ENCODE measurements around the gene COL5A3. TPM values are rescaled to one million over a fixed set of nuclear protein-coding genes. Genes with fewer than 3 reads are reported as not detected.

The COL5A3 gene
- 0.92 TPM for polyA plus RNA-seq (2013, experiment 1 of 2)
- polyA plus RNA-seq (2013, experiment 2 of 2), result 0.71 TPM

- no peak within 1 kb of the TSS for H3K27ac ChIP-seq (ENCODE audit: low read depth, low read length, severe bottlenecking)
These were observed at the start of gene COL5A3 for GRCh38 chr19:10010247-10010691. COL5A3 (minus strand) TSS chr19:10010504; CDS start chr19:10010385, 119 bp downstream.

GRCh38 chr19:10052602-10053360, 42.5 kb upstream of the COL5A3 start:
- 78% methylated on average over 14 to 16 of the region's 21 CpGs for WGBS, 2 experiments (ENCODE audit: insufficient coverage in 2 of 2)
- no peak overlapping the region for H3K4me3 ChIP-seq (ENCODE audit: extremely low read depth, insufficient read depth, low read length, poor library complexity, severe bottlenecking)
- no peaks in the 10 kb centered on the region for H3K9me3 ChIP-seq (ENCODE audit: control insufficient read depth, low read length)
- no peaks in the 10 kb centered on the region for H3K4me1 ChIP-seq (ENCODE audit: control insufficient read depth, insufficient read depth, low read length, poor library complexity, severe bottlenecking)
- no peaks in the 10 kb centered on the region for H3K36me3 ChIP-seq (ENCODE audit: control insufficient read depth, insufficient read depth, low read length)
- H3K27ac ChIP-seq (ENCODE audit: low read depth, low read length, severe bottlenecking), result no peak overlapping the region

More at GRCh38 chr19:10010247-10010691, at the start of gene COL5A3:
- no peaks in the 10 kb centered on the region for H3K9me3 ChIP-seq (ENCODE audit: control insufficient read depth, low read length)
- no peaks in the 10 kb centered on the region for H3K36me3 ChIP-seq (ENCODE audit: control insufficient read depth, insufficient read depth, low read length)
- peaks cover 28% of the 10 kb centered on the region for H3K4me1 ChIP-seq (ENCODE audit: control insufficient read depth, insufficient read depth, low read length, poor library complexity, severe bottlenecking)
- H3K4me3 ChIP-seq (ENCODE audit: extremely low read depth, insufficient read depth, low read length, poor library complexity, severe bottlenecking), result no peak within 1 kb of the TSS
- WGBS, 2 experiments (ENCODE audit: insufficient coverage in 2 of 2), result 2 to 3% methylated on average over 26 to 27 of the region's 38 CpGs

DNA sequence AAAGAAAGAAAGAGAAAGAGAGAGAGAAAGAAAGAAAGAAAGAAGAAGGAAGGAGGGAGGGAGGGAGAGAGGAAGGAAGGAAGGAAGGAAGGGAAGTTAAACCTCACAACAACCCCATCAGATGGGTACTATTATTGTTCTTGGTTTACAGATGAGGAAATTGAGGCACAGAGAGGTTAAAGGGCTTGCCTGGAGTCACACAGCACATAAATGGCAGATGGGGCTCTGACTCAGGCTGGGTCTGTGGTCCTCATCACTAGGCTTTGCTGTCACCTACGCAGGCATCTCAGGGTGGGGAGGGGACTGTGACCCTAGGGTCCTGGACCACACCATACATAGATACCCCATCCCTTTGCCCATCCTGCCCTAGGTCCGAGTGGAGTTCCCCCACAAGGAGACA, 39.3 kb upstream of the COL5A3 start:
- H3K9me3 ChIP-seq (ENCODE audit: control insufficient read depth, low read length), result peaks cover 10% of the 10 kb centered on the region
- H3K36me3 ChIP-seq (ENCODE audit: control insufficient read depth, insufficient read depth, low read length), result no peaks in the 10 kb centered on the region
- H3K4me1 ChIP-seq (ENCODE audit: control insufficient read depth, insufficient read depth, low read length, poor library complexity, severe bottlenecking), result no peaks in the 10 kb centered on the region
- H3K4me3 ChIP-seq (ENCODE audit: extremely low read depth, insufficient read depth, low read length, poor library complexity, severe bottlenecking), result no peak overlapping the region
- WGBS, 2 experiments (ENCODE audit: insufficient coverage in 2 of 2), result 43 to 67% methylated on average over 1 of the region's 2 CpGs
- no peak overlapping the region for H3K27ac ChIP-seq (ENCODE audit: low read depth, low read length, severe bottlenecking)

- Histone ChIP-seq H3K36me3 (ENCODE audit: control insufficient read depth, insufficient read depth, low read length) (no peaks in the 10 kb centered on the region), H3K4me1 (ENCODE audit: control insufficient read depth, insufficient read depth, low read length, poor library complexity, severe bottlenecking) (no peaks in the 10 kb centered on the region), H3K9me3 (ENCODE audit: control insufficient read depth, low read length) (peaks cover 29% of the 10 kb centered on the region), H3K4me3 (ENCODE audit: extremely low read depth, insufficient read depth, low read length, poor library complexity, severe bottlenecking) (no peak overlapping the region), H3K27ac (ENCODE audit: low read depth, low read length, severe bottlenecking) (no peak overlapping the region)
- 25% methylated on average over 1 of the region's 1 CpG; no CpG with 5 or more reads in 1 of the 2 experiments for WGBS, 2 experiments (ENCODE audit: insufficient coverage in 2 of 2)
These were observed 35.1 kb upstream of the COL5A3 start for GRCh38 chr19:10045371-10045770.

DNA sequence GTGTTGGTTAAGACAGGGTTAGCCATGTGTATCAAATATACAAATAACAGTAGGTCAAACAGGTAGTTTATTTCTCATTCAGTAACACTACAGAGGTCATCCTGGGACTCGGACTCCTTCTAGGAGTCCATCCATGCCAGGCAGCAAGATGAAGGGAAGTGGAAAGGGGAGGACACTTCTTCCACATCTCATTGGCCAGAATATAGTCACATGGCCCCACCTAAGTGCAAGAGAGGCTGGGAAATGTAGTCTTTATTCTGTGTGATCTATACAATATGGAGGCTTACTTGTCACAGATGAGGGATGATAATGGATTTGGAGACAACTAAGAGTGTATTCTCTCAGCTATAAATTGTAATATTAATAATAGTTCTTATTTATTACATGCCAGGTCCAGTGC, 34.1 kb upstream of the COL5A3 start:
- Histone ChIP-seq H3K4me1 (ENCODE audit: control insufficient read depth, insufficient read depth, low read length, poor library complexity, severe bottlenecking) (no peaks in the 10 kb centered on the region), H3K27ac (ENCODE audit: low read depth, low read length, severe bottlenecking) (no peak overlapping the region), H3K9me3 (ENCODE audit: control insufficient read depth, low read length) (peaks cover 29% of the 10 kb centered on the region), H3K36me3 (ENCODE audit: control insufficient read depth, insufficient read depth, low read length) (no peaks in the 10 kb centered on the region), H3K4me3 (ENCODE audit: extremely low read depth, insufficient read depth, low read length, poor library complexity, severe bottlenecking) (no peak overlapping the region)
- no CpG with 5 or more reads among the region's 1 CpG for WGBS, 2 experiments (ENCODE audit: insufficient coverage in 2 of 2)

DNA sequence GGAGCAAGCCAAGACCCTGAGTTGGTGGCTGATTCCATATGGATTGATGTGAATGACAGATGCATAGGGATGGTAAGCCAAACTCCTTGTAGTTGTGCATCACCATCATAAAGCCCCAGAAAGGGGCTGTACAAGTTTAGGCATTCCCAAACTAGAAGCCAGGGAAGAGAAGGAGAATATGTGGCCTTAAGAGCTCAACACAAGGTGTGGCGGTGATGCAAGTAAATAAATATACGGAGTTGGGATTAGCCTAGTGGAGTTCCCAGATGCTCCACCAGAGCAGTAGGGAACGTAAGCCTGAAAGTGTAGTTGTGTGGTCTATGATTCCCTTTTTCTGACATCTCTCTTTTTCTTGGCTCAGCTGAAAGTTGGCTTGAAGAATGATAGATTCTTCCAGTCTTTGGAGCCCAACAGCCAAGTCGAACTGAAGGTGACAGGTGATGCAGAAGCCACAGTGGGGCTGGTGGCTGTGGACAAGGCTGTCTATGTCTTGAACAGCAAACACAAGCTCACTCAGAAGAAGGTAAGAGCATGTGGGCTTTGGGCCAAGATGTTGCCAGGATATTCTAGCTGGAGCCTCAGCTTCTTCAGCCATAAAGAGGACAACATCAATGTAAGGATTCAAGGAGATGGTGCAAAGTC, 33.1 kb upstream of the COL5A3 start:
- 67 to 84% methylated on average over 3 to 4 of the region's 4 CpGs for WGBS, 2 experiments (ENCODE audit: insufficient coverage in 2 of 2)
- H3K4me3 ChIP-seq (ENCODE audit: extremely low read depth, insufficient read depth, low read length, poor library complexity, severe bottlenecking), result no peak overlapping the region
- H3K9me3 ChIP-seq (ENCODE audit: control insufficient read depth, low read length), result peaks cover 29% of the 10 kb centered on the region
- no peaks in the 10 kb centered on the region for H3K36me3 ChIP-seq (ENCODE audit: control insufficient read depth, insufficient read depth, low read length)
- H3K4me1 ChIP-seq (ENCODE audit: control insufficient read depth, insufficient read depth, low read length, poor library complexity, severe bottlenecking), result no peaks in the 10 kb centered on the region
- no peak overlapping the region for H3K27ac ChIP-seq (ENCODE audit: low read depth, low read length, severe bottlenecking)

DNA sequence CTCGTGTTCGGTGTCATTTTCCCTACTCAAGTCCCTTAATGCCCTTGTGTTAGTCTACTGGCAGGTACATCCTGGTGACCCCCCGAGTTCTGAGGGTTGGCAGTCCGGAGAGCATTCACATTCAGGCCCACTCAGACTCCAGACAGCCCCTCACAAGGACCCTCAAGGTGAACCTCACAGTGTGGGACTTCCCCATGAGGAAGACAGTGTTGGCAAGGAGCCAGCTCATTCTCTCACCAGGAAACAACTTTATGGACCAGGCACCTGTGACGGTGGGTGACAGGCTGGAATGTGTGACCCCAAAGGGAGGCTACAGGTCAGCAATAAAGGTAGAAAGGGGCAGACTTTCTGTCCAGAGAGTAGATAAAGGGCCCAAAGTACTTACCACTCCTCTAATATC, 27.5 kb upstream of the COL5A3 start:
- Histone ChIP-seq H3K36me3 (ENCODE audit: control insufficient read depth, insufficient read depth, low read length) (no peaks in the 10 kb centered on the region), H3K4me1 (ENCODE audit: control insufficient read depth, insufficient read depth, low read length, poor library complexity, severe bottlenecking) (no peaks in the 10 kb centered on the region), H3K9me3 (ENCODE audit: control insufficient read depth, low read length) (peaks cover 8% of the 10 kb centered on the region), H3K4me3 (ENCODE audit: extremely low read depth, insufficient read depth, low read length, poor library complexity, severe bottlenecking) (no peak overlapping the region), H3K27ac (ENCODE audit: low read depth, low read length, severe bottlenecking) (no peak overlapping the region)
- WGBS, 2 experiments (ENCODE audit: insufficient coverage in 2 of 2), result 62% methylated on average over 4 of the region's 5 CpGs

DNA sequence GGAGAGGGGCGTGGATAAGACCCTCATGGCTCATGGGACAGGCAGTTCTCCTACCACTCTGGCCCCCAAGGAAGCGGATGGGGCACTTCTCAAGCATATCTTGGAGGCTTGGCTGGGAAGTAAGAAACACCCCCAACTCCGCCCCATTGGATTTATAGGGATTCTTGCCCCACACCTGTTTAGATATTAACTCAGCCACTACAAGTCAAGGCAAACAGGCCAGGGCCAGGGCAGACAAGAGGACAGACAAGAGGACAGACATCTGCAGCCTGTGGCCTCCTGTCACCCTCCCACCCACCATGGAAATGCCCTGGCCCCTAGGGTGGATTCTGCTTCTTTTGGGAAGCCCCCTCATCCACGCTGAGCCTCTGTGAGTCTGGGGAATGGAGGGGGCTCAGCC, 27.1 kb upstream of the COL5A3 start:
- no peak overlapping the region for H3K27ac ChIP-seq (ENCODE audit: low read depth, low read length, severe bottlenecking)
- WGBS, 2 experiments (ENCODE audit: insufficient coverage in 2 of 2), result 40 to 54% methylated on average over 1 to 3 of the region's 4 CpGs
- H3K4me1 ChIP-seq (ENCODE audit: control insufficient read depth, insufficient read depth, low read length, poor library complexity, severe bottlenecking), result no peaks in the 10 kb centered on the region
- H3K36me3 ChIP-seq (ENCODE audit: control insufficient read depth, insufficient read depth, low read length), result no peaks in the 10 kb centered on the region
- peaks cover 8% of the 10 kb centered on the region for H3K9me3 ChIP-seq (ENCODE audit: control insufficient read depth, low read length)
- H3K4me3 ChIP-seq (ENCODE audit: extremely low read depth, insufficient read depth, low read length, poor library complexity, severe bottlenecking), result no peak overlapping the region

DNA sequence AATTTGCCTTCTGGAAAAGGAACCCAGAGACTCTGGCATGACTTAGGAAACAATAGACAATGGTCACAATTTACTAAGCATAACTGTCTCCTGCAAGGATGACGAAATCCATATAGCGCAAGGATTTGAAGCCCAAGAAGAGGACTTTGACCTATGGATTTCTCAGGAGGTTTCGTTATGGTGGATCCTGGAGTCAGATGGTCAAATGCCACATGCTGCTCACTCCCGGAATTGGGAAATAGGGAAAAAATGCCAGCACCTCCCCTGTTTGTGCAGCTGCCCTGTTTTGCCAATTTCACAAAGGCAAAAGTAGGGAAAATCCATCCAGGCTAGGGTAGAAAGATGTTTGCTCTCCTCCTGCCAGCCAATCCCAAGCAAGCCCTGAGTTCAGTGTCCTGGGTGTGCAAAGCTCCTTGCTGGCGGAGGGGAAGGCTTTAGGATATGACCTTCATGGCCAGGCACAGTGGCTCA, 26.3 kb upstream of the COL5A3 start:
- Histone ChIP-seq H3K27ac (ENCODE audit: low read depth, low read length, severe bottlenecking) (no peak overlapping the region), H3K36me3 (ENCODE audit: control insufficient read depth, insufficient read depth, low read length) (no peaks in the 10 kb centered on the region), H3K4me3 (ENCODE audit: extremely low read depth, insufficient read depth, low read length, poor library complexity, severe bottlenecking) (no peak overlapping the region), H3K4me1 (ENCODE audit: control insufficient read depth, insufficient read depth, low read length, poor library complexity, severe bottlenecking) (no peaks in the 10 kb centered on the region), H3K9me3 (ENCODE audit: control insufficient read depth, low read length) (peaks cover 2% of the 10 kb centered on the region)
- WGBS, 2 experiments (ENCODE audit: insufficient coverage in 2 of 2), result 79 to 84% methylated on average over 4 to 5 of the region's 5 CpGs

DNA sequence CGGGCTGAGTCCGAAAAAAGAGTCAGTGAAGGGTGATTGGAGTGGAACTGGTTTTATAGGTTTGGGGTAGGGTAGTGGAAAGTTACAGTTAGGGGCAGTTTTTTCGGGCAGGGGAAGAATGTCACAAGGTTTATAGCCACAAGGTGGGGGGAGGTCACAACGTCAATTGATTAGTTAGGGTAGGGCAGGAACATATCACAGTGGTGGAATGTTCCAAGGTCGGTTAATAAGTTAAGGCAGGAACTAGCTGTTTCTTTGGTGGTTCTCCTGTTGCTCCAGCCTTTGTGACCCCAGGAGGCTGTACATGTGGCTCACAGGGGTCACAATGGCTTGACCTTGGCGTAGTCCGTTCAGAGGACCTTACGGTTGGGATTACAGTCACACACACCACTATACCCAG, 23.3 kb upstream of the COL5A3 start:
- no peak overlapping the region for H3K27ac ChIP-seq (ENCODE audit: low read depth, low read length, severe bottlenecking)
- H3K9me3 ChIP-seq (ENCODE audit: control insufficient read depth, low read length), result no peaks in the 10 kb centered on the region
- H3K4me1 ChIP-seq (ENCODE audit: control insufficient read depth, insufficient read depth, low read length, poor library complexity, severe bottlenecking), result no peaks in the 10 kb centered on the region
- no peak overlapping the region for H3K4me3 ChIP-seq (ENCODE audit: extremely low read depth, insufficient read depth, low read length, poor library complexity, severe bottlenecking)
- no peaks in the 10 kb centered on the region for H3K36me3 ChIP-seq (ENCODE audit: control insufficient read depth, insufficient read depth, low read length)
- WGBS, 2 experiments (ENCODE audit: insufficient coverage in 2 of 2), result 76 to 83% methylated on average over 4 to 5 of the region's 8 CpGs

Measured in mesodermal cell (in vitro differentiated cells).